ENCODE measurements around the gene ITLN1. TPM values are rescaled to one million over a fixed set of nuclear protein-coding genes. Genes with fewer than 3 reads are reported as not detected.

ITLN1 gene
- total RNA-seq, 2 experiments from 2014 or later = not detected

GRCh38 chr1:160853754-160854153 is 31.2 kb downstream of the ITLN1 start:
- Mint-ChIP-seq H3K36me3 (ENCODE audit: low read depth) (peaks cover 26% of the 10 kb centered on the region), H3K27me3 (ENCODE audit: low read depth) (no peaks in the 10 kb centered on the region), H3K9me3 (ENCODE audit: insufficient read depth) (no peaks in the 10 kb centered on the region), H3K4me1 (ENCODE audit: low read depth) (peaks cover 23% of the 10 kb centered on the region), H3K27ac (peak overlapping the region; percentile 67), H3K4me3 (no peak overlapping the region)
- ATAC-seq (no peak), DNase-seq (no peak)
- ChIA-PET POLR2A (interaction anchor here (1.6 kb wide), 1 partner anchor 15 kb away, joined by 3 read pairs; no protein-coding TSS in a partner anchor), CTCF (interaction anchor here (1.0 to 8.0 kb wide), 3 partner anchors 17 to 136 kb away, joined by 3 to 86 read pairs (median 5); no protein-coding TSS in a partner anchor)

DNA sequence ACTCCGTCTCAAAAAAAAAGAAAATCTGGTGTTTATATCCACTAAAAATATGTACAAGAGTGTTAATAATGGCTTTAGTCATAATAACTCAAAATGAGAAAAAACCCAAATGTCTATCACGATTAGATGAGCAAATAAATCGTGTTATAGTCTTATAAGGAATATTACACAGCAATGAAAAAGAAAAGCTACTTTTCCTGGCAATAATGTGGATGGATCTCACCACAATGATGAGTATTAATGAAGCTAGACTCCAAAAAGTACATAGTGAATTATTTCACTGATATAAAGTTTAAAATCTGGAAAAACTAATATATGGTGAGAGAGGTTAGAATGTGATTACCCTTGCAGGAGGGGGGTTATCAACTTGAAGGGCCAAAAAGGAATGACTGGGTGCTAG is 32.0 kb downstream of the ITLN1 start:
- no peak for DNase-seq
- Mint-ChIP-seq H3K9me3 (ENCODE audit: insufficient read depth) (no peaks in the 10 kb centered on the region), H3K27ac (no peak overlapping the region), H3K4me1 (ENCODE audit: low read depth) (peaks cover 19% of the 10 kb centered on the region), H3K27me3 (ENCODE audit: low read depth) (no peaks in the 10 kb centered on the region), H3K4me3 (no peak overlapping the region), H3K36me3 (ENCODE audit: low read depth) (peaks cover 23% of the 10 kb centered on the region)
- no peak for ATAC-seq
- ChIA-PET POLR2A (interaction anchor here (1.6 kb wide), 1 partner anchor 14 kb away, joined by 3 read pairs; no protein-coding TSS in a partner anchor), CTCF (interaction anchor here (1.0 to 8.0 kb wide), 3 partner anchors 17 to 137 kb away, joined by 3 to 86 read pairs (median 5); no protein-coding TSS in a partner anchor)

- Mint-ChIP-seq H3K4me3 (no peak overlapping the region), H3K27ac (no peak overlapping the region)
Observed at GRCh38 chr1:160850993-160851392, 34.0 kb downstream of the ITLN1 start.

GRCh38 chr1:160850541-160850940 is 34.4 kb downstream of the ITLN1 start:
- peaks cover 4% of the 10 kb centered on the region for H3K9me3 Mint-ChIP-seq (ENCODE audit: insufficient read depth)
- POLR2A ChIA-PET = interaction anchor here (1.2 kb wide), 1 partner anchor 17 kb away, joined by 3 read pairs; no protein-coding TSS in a partner anchor
- H3K4me1 Mint-ChIP-seq (ENCODE audit: low read depth) = peaks cover 20% of the 10 kb centered on the region
- peaks cover 35% of the 10 kb centered on the region for H3K36me3 Mint-ChIP-seq (ENCODE audit: low read depth)
- H3K27me3 Mint-ChIP-seq (ENCODE audit: low read depth) = no peaks in the 10 kb centered on the region
- DNase-seq = no peak
- no peak overlapping the region for H3K4me3 Mint-ChIP-seq
- H3K27ac Mint-ChIP-seq = no peak overlapping the region
- CTCF ChIA-PET = interaction anchor here (1.0 to 1.4 kb wide), 6 partner anchors 13 to 103 kb away, joined by 3 to 8 read pairs (median 4); no protein-coding TSS in a partner anchor
- ATAC-seq = no peak

More at GRCh38 chr1:160850993-160851392, 34.0 kb downstream of the ITLN1 start:
- POLR2A ChIA-PET = interaction anchor here (1.2 kb wide), 1 partner anchor 17 kb away, joined by 3 read pairs; no protein-coding TSS in a partner anchor
- CTCF ChIA-PET = interaction anchor here (1.0 to 1.4 kb wide), 5 partner anchors 16 to 103 kb away, joined by 3 to 8 read pairs (median 5); no protein-coding TSS in a partner anchor
- peaks cover 31% of the 10 kb centered on the region for H3K36me3 Mint-ChIP-seq (ENCODE audit: low read depth)
- H3K27me3 Mint-ChIP-seq (ENCODE audit: low read depth) = no peaks in the 10 kb centered on the region
- no peak for DNase-seq
- no peak for ATAC-seq
- H3K9me3 Mint-ChIP-seq (ENCODE audit: insufficient read depth) = peaks cover 4% of the 10 kb centered on the region
- H3K4me1 Mint-ChIP-seq (ENCODE audit: low read depth) = peaks cover 20% of the 10 kb centered on the region

DNA sequence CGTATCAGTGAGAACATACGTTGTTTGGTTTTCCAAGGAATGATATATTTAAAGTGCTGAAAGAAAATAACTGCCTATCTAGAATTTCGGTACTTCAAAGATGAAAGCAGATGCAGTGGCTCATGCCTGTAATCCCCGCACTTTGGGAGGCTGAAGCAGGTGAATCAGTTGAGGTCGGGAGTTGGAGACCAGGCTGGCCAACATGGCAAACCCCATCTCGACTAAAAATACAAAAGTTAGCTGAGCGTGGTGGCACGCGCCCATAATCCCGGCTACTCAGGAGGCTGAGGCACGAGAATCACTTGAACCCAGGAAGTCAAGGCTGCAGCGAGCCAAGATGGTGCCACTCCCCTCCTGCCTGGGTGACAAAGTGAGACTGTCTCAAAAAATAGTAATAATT is 38.7 kb downstream of the ITLN1 start:
- POLR2A ChIA-PET = no interaction called here
- no peak for DNase-seq
- H3K4me1 Mint-ChIP-seq (ENCODE audit: low read depth) = peaks cover 40% of the 10 kb centered on the region
- H3K4me3 Mint-ChIP-seq = no peak overlapping the region
- H3K27me3 Mint-ChIP-seq (ENCODE audit: low read depth) = no peaks in the 10 kb centered on the region
- CTCF ChIA-PET = interaction anchor here (1.0 to 1.7 kb wide), 3 partner anchors 12 to 108 kb away, joined by 3 to 5 read pairs (median 4); no protein-coding TSS in a partner anchor
- H3K9me3 Mint-ChIP-seq (ENCODE audit: insufficient read depth) = peaks cover 10% of the 10 kb centered on the region
- no peak for ATAC-seq
- H3K27ac Mint-ChIP-seq = no peak overlapping the region
- peaks cover 46% of the 10 kb centered on the region for H3K36me3 Mint-ChIP-seq (ENCODE audit: low read depth)

- POLR2A ChIA-PET = interaction anchor here (1.4 to 1.5 kb wide), 3 partner anchors 11 to 107 kb away, joined by 3 to 5 read pairs (median 4); partner anchors contain the start of gene CD244
Observed at GRCh38 chr1:160844447-160845232, 40.3 kb downstream of the ITLN1 start.

GRCh38 chr1:160841079-160841478 is 43.9 kb downstream of the ITLN1 start:
- no peak overlapping the region for H3K27ac Mint-ChIP-seq
- peaks cover 7% of the 10 kb centered on the region for H3K9me3 Mint-ChIP-seq (ENCODE audit: insufficient read depth)
- DNase-seq = no peak
- no peak overlapping the region for H3K4me3 Mint-ChIP-seq
- ChIA-PET POLR2A (interaction anchor here (0.7 kb wide), 1 partner anchor 11 kb away, joined by 3 read pairs; no protein-coding TSS in a partner anchor), CTCF (interaction anchor here (0.9 to 8.0 kb wide), 9 partner anchors 9 to 149 kb away, joined by 3 to 189 read pairs (median 5); partner anchors contain the start of genes CD244 and ITLN1)
- peaks cover 39% of the 10 kb centered on the region for H3K36me3 Mint-ChIP-seq (ENCODE audit: low read depth)
- H3K27me3 Mint-ChIP-seq (ENCODE audit: low read depth) = no peaks in the 10 kb centered on the region
- ATAC-seq = no peak
- peaks cover 66% of the 10 kb centered on the region for H3K4me1 Mint-ChIP-seq (ENCODE audit: low read depth)

More at GRCh38 chr1:160844447-160845232, 40.3 kb downstream of the ITLN1 start:
- Mint-ChIP-seq H3K27ac (no peak overlapping the region), H3K36me3 (ENCODE audit: low read depth) (peaks cover 48% of the 10 kb centered on the region), H3K4me1 (ENCODE audit: low read depth) (peaks cover 37% of the 10 kb centered on the region), H3K27me3 (ENCODE audit: low read depth) (no peaks in the 10 kb centered on the region), H3K4me3 (no peak overlapping the region), H3K9me3 (ENCODE audit: insufficient read depth) (peaks cover 10% of the 10 kb centered on the region)
- no peak for ATAC-seq
- DNase-seq = no peak
- CTCF ChIA-PET = interaction anchor here (0.7 to 2.0 kb wide), 4 partner anchors 9 to 107 kb away, joined by 3 to 7 read pairs (median 4); no protein-coding TSS in a partner anchor

- Mint-ChIP-seq H3K27me3 (ENCODE audit: low read depth) (no peaks in the 10 kb centered on the region), H3K9me3 (ENCODE audit: insufficient read depth) (peaks cover under 1% of the 10 kb centered on the region), H3K4me3 (no peak overlapping the region), H3K27ac (no peak overlapping the region), H3K4me1 (ENCODE audit: low read depth) (peaks cover 74% of the 10 kb centered on the region), H3K36me3 (ENCODE audit: low read depth) (peaks cover 39% of the 10 kb centered on the region)
- ChIA-PET POLR2A (interaction anchor here (0.6 kb wide), 1 partner anchor 101 kb away, joined by 3 read pairs; no protein-coding TSS in a partner anchor), CTCF (interaction anchor here (1.5 to 8.0 kb wide), 7 partner anchors 16 to 150 kb away, joined by 3 to 323 read pairs (median 86); partner anchors contain the start of genes CD244, ITLN1 and ITLN2)
- no peak for ATAC-seq
- DNase-seq = no peak
Observed at GRCh38 chr1:160839746-160840145, 45.2 kb downstream of the ITLN1 start.

- DNase-seq (peak; percentile 66), ATAC-seq (no peak)
- ChIA-PET POLR2A (interaction anchor here (1.0 to 3.8 kb wide), 6 partner anchors 11 to 100 kb away, joined by 3 to 22 read pairs (median 7); partner anchors contain the start of genes CD244 and SLAMF7), CTCF (interaction anchor here (1.0 to 8.0 kb wide), 13 partner anchors 9 to 158 kb away, joined by 3 to 323 read pairs (median 75); partner anchors contain the start of genes CD244, ITLN1, ITLN2 and LY9)
- H3K27ac Mint-ChIP-seq = peak overlapping the region; percentile 97
- peaks cover 75% of the 10 kb centered on the region for H3K4me1 Mint-ChIP-seq (ENCODE audit: low read depth)
- no peaks in the 10 kb centered on the region for H3K27me3 Mint-ChIP-seq (ENCODE audit: low read depth)
- H3K4me3 Mint-ChIP-seq = peak overlapping the region; percentile 73
- H3K9me3 Mint-ChIP-seq (ENCODE audit: insufficient read depth) = no peaks in the 10 kb centered on the region
- H3K36me3 Mint-ChIP-seq (ENCODE audit: low read depth) = peaks cover 32% of the 10 kb centered on the region
Observed at GRCh38 chr1:160838888-160839287, 46.1 kb downstream of the ITLN1 start.

DNA sequence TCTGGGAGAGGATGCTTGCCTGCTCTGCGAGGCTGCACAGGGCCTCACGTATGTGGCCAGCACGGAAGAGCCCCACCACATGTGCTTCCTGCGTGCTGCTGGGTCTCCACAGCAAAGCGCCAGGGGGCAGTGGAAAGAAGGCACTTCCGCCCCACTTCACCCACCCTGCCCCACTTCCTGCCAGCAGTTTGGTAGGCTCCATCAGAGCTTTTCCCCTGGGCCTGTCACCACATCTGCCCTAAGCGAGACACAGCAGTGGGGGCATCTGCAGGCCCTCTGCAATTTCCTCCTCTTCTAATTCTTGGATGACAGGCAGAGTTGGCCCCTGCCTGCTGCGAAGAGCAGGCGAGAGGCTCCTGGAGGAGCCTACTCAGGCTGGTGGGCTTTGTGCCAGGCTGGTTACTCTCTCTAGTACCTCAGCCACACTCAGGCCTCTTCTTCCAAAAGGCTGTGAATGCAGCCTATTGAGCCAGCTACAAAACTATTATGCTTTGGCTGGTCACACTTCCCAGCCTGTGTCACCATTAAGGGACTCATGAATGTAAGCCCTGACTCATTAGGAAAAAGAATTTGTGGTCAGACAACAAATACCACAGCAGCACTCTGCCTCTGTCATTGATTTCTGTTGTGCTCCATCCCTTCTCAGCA is 47.3 kb downstream of the ITLN1 start:
- DNase-seq (peak; percentile 96), ATAC-seq (peak; percentile 93)
- CTCF ChIA-PET = interaction anchor here (0.7 to 8.0 kb wide), 44 partner anchors 10 to 260 kb away, joined by 3 to 323 read pairs (median 5); partner anchors contain the start of genes CD244, ITLN1, ITLN2 and KLHDC9
- Mint-ChIP-seq H3K27me3 (ENCODE audit: low read depth) (no peaks in the 10 kb centered on the region), H3K9me3 (ENCODE audit: insufficient read depth) (no peaks in the 10 kb centered on the region), H3K27ac (peak overlapping the region; percentile 97), H3K4me3 (peak overlapping the region; percentile 73), H3K36me3 (ENCODE audit: low read depth) (peaks cover 31% of the 10 kb centered on the region), H3K4me1 (ENCODE audit: low read depth) (peaks cover 77% of the 10 kb centered on the region)
- POLR2A ChIA-PET = interaction anchor here (0.6 to 3.8 kb wide), 23 partner anchors 8 to 345 kb away, joined by 3 to 22 read pairs (median 5); partner anchors contain the start of genes CD244 and SLAMF7

Measured in activated CD8-positive, alpha-beta T cell treated with anti-CD3 and anti-CD28 coated beads, Interleukin-2, amount 10 ng/mL, durations not matched to agents 7 days and 5 days (primary cell).